ENCODE results near the gene BMPR1A.
"Not testable (repeated sequence)": the region's sequence is repeated elsewhere in the genome, so short reads cannot be mapped to it uniquely, and the experiment has no call there.

Gene BMPR1A

GRCh38 chr10:86936661-86937501 lies 180.5 kb downstream of the BMPR1A start:
- DNase-seq (ENCODE audit: extremely low read depth in 1 of 2, low read depth in 1 of 2), result no peak

- no peak for DNase-seq (ENCODE audit: extremely low read depth in 1 of 2, low read depth in 1 of 2)
These were observed 181.2 kb downstream of the BMPR1A start for GRCh38 chr10:86937502-86938154.

- DNase-seq (ENCODE audit: extremely low read depth in 1 of 2, low read depth in 1 of 2), result no peak
These were observed 181.8 kb downstream of the BMPR1A start for GRCh38 chr10:86938260-86938659.

- not testable (repeated sequence) for DNase-seq (ENCODE audit: extremely low read depth in 1 of 2, low read depth in 1 of 2)
These were observed 183.7 kb downstream of the BMPR1A start for GRCh38 chr10:86940076-86940475.

- DNase-seq (ENCODE audit: extremely low read depth in 1 of 2, low read depth in 1 of 2), result no peak
These were observed 184.3 kb downstream of the BMPR1A start for GRCh38 chr10:86940677-86941076.

GRCh38 chr10:86941426-86941825 lies 185.0 kb downstream of the BMPR1A start:
- no peak for DNase-seq (ENCODE audit: extremely low read depth in 1 of 2, low read depth in 1 of 2)

GRCh38 chr10:86941991-86942421 lies 185.6 kb downstream of the BMPR1A start:
- no peak for DNase-seq (ENCODE audit: extremely low read depth in 1 of 2, low read depth in 1 of 2)

GRCh38 chr10:86942441-86943315 lies 186.3 kb downstream of the BMPR1A start:
- DNase-seq (ENCODE audit: extremely low read depth in 1 of 2, low read depth in 1 of 2), result no peak

- DNase-seq (ENCODE audit: extremely low read depth in 1 of 2, low read depth in 1 of 2), result no peak
These were observed 187.1 kb downstream of the BMPR1A start for GRCh38 chr10:86943316-86944030.

GRCh38 chr10:86944031-86944419 lies 187.6 kb downstream of the BMPR1A start:
- no peak for DNase-seq (ENCODE audit: extremely low read depth in 1 of 2, low read depth in 1 of 2)

- DNase-seq (ENCODE audit: extremely low read depth in 1 of 2, low read depth in 1 of 2), result no peak
These were observed 188.1 kb downstream of the BMPR1A start for GRCh38 chr10:86944471-86944870.

- no peak for DNase-seq (ENCODE audit: extremely low read depth in 1 of 2, low read depth in 1 of 2)
These were observed 188.5 kb downstream of the BMPR1A start for GRCh38 chr10:86944907-86945306.

- DNase-seq (ENCODE audit: extremely low read depth in 1 of 2, low read depth in 1 of 2), result no peak
These were observed 189.2 kb downstream of the BMPR1A start for GRCh38 chr10:86945361-86946212.

GRCh38 chr10:86946213-86947155 lies 190.1 kb downstream of the BMPR1A start:
- no peak for DNase-seq (ENCODE audit: extremely low read depth in 1 of 2, low read depth in 1 of 2)

- not testable (repeated sequence) for DNase-seq (ENCODE audit: extremely low read depth in 1 of 2, low read depth in 1 of 2)
These were observed 191.4 kb downstream of the BMPR1A start for GRCh38 chr10:86947806-86948205.

- no peak for DNase-seq (ENCODE audit: extremely low read depth in 1 of 2, low read depth in 1 of 2)
These were observed 193.9 kb downstream of the BMPR1A start for GRCh38 chr10:86950349-86950748.

GRCh38 chr10:86951184-86951761 lies 194.9 kb downstream of the BMPR1A start:
- no peak for DNase-seq (ENCODE audit: extremely low read depth in 1 of 2, low read depth in 1 of 2)

- no peak for DNase-seq (ENCODE audit: extremely low read depth in 1 of 2, low read depth in 1 of 2)
These were observed 195.7 kb downstream of the BMPR1A start for GRCh38 chr10:86952106-86952505.
